Activated naive CD8-positive, alpha-beta T cell treated with anti-CD3 and anti-CD28 coated beads for 36 hours (primary cell): Measurements from ENCODE around the gene SLC28A3. TPM values are rescaled to one million over a fixed set of nuclear protein-coding genes. Genes with fewer than 3 reads are reported as not detected.
"Not testable (repeated sequence)": the region's sequence is repeated elsewhere in the genome, so short reads cannot be mapped to it uniquely, and the experiment has no call there.

ENCODE experiments used
- DNase-seq: peaks from one replicate; pipeline ENCODE4 v3.0.0; 2021
- H3K27ac Mint-ChIP-seq: one replicate; pipeline ENCODE4 v1.8.0; 2022; ENCODE audit warnings: mild to moderate bottlenecking, moderate library complexity, mixed read lengths
- H3K27me3 Mint-ChIP-seq: one replicate; pipeline ENCODE4 v1.8.0; 2022; ENCODE audit warnings: mild to moderate bottlenecking, mixed read lengths
- H3K36me3 Mint-ChIP-seq: one replicate; pipeline ENCODE4 v1.8.0; 2021; ENCODE audit warnings: mild to moderate bottlenecking, mixed read lengths
- H3K4me1 Mint-ChIP-seq: one replicate; pipeline ENCODE4 v1.8.0; 2021; ENCODE audit warnings: mixed read lengths
- H3K4me3 Mint-ChIP-seq: one replicate; pipeline ENCODE4 v1.8.0; 2022; ENCODE audit warnings: mild to moderate bottlenecking, moderate library complexity, mixed read lengths
- H3K9me3 Mint-ChIP-seq: one replicate; pipeline ENCODE4 v1.8.0; 2022; ENCODE audit warnings: mixed read lengths
- total RNA-seq, 2 experiments: library from RNA; stranded (reverse); gene quantifications; one replicate each; pipeline ENCODE4 v1.2.3, GENCODE V29; 2021

Gene SLC28A3
- total RNA-seq = under 1 TPM; 0.36 to 0.41 TPM

GRCh38 chr9:84340535-84340934, at the start of gene SLC28A3:
Gene SLC28A3 (minus strand): TSS chr9:84340758. CDS start chr9:84340633, 125 bp downstream.
- DNase-seq = no peak
- Mint-ChIP-seq H3K4me1 (no peaks in the 10 kb centered on the region), H3K4me3 (no peak within 1 kb of the TSS), H3K36me3 (no peaks in the 10 kb centered on the region), H3K27ac (no peak within 1 kb of the TSS), H3K27me3 (no peaks in the 10 kb centered on the region), H3K9me3 (no peaks in the 10 kb centered on the region)

- H3K27ac Mint-ChIP-seq = not testable (repeated sequence)
Observed at GRCh38 chr9:84390254-84390653, 49.7 kb upstream of the SLC28A3 start.

GRCh38 chr9:84387821-84388220, 47.3 kb upstream of the SLC28A3 start:
- DNase-seq = no peak
- H3K4me3 Mint-ChIP-seq = no peak overlapping the region
- no peak overlapping the region for H3K27ac Mint-ChIP-seq
- no peaks in the 10 kb centered on the region for H3K9me3 Mint-ChIP-seq
- peaks cover 7% of the 10 kb centered on the region for H3K27me3 Mint-ChIP-seq
- no peaks in the 10 kb centered on the region for H3K36me3 Mint-ChIP-seq
- no peaks in the 10 kb centered on the region for H3K4me1 Mint-ChIP-seq

More at GRCh38 chr9:84390254-84390653, 49.7 kb upstream of the SLC28A3 start:
- not testable (repeated sequence) for H3K4me3 Mint-ChIP-seq, H3K9me3 Mint-ChIP-seq, DNase-seq, H3K27me3 Mint-ChIP-seq, H3K36me3 Mint-ChIP-seq, H3K4me1 Mint-ChIP-seq

- H3K27me3 Mint-ChIP-seq = peaks cover 4% of the 10 kb centered on the region
- no peak overlapping the region for H3K27ac Mint-ChIP-seq
- DNase-seq = no peak
- H3K4me3 Mint-ChIP-seq = no peak overlapping the region
- no peaks in the 10 kb centered on the region for H3K4me1 Mint-ChIP-seq
- H3K36me3 Mint-ChIP-seq = no peaks in the 10 kb centered on the region
- H3K9me3 Mint-ChIP-seq = no peaks in the 10 kb centered on the region
Observed at GRCh38 chr9:84386753-84387152, 46.2 kb upstream of the SLC28A3 start.

- Mint-ChIP-seq H3K27ac (no peak overlapping the region), H3K4me3 (no peak overlapping the region), H3K9me3 (no peaks in the 10 kb centered on the region), H3K4me1 (no peaks in the 10 kb centered on the region), H3K27me3 (peaks cover 4% of the 10 kb centered on the region), H3K36me3 (no peaks in the 10 kb centered on the region)
- DNase-seq = no peak
Observed at GRCh38 chr9:84385386-84386040, 45.0 kb upstream of the SLC28A3 start.

- DNase-seq = no peak
- Mint-ChIP-seq H3K4me1 (no peaks in the 10 kb centered on the region), H3K27ac (no peak overlapping the region), H3K36me3 (no peaks in the 10 kb centered on the region), H3K27me3 (peaks cover 4% of the 10 kb centered on the region), H3K9me3 (no peaks in the 10 kb centered on the region), H3K4me3 (no peak overlapping the region)
Observed at GRCh38 chr9:84384617-84385016, 44.1 kb upstream of the SLC28A3 start.

- Mint-ChIP-seq H3K27ac (no peak overlapping the region), H3K4me1 (no peaks in the 10 kb centered on the region), H3K9me3 (no peaks in the 10 kb centered on the region), H3K27me3 (peaks cover 8% of the 10 kb centered on the region), H3K4me3 (no peak overlapping the region), H3K36me3 (no peaks in the 10 kb centered on the region)
- no peak for DNase-seq
Observed at GRCh38 chr9:84383178-84383577, 42.6 kb upstream of the SLC28A3 start.

GRCh38 chr9:84382720-84383119, 42.2 kb upstream of the SLC28A3 start:
- DNase-seq = no peak
- no peaks in the 10 kb centered on the region for H3K4me1 Mint-ChIP-seq
- no peak overlapping the region for H3K4me3 Mint-ChIP-seq
- no peak overlapping the region for H3K27ac Mint-ChIP-seq
- H3K36me3 Mint-ChIP-seq = no peaks in the 10 kb centered on the region
- H3K9me3 Mint-ChIP-seq = no peaks in the 10 kb centered on the region
- peaks cover 8% of the 10 kb centered on the region for H3K27me3 Mint-ChIP-seq

GRCh38 chr9:84381508-84381907, 41.0 kb upstream of the SLC28A3 start:
- no peaks in the 10 kb centered on the region for H3K36me3 Mint-ChIP-seq
- no peaks in the 10 kb centered on the region for H3K4me1 Mint-ChIP-seq
- no peak overlapping the region for H3K27ac Mint-ChIP-seq
- H3K9me3 Mint-ChIP-seq = no peaks in the 10 kb centered on the region
- H3K27me3 Mint-ChIP-seq = peaks cover 8% of the 10 kb centered on the region
- DNase-seq = no peak
- H3K4me3 Mint-ChIP-seq = no peak overlapping the region

- no peak overlapping the region for H3K27ac Mint-ChIP-seq
- H3K9me3 Mint-ChIP-seq = no peaks in the 10 kb centered on the region
- DNase-seq = no peak
- H3K36me3 Mint-ChIP-seq = no peaks in the 10 kb centered on the region
- peaks cover 8% of the 10 kb centered on the region for H3K27me3 Mint-ChIP-seq
- no peak overlapping the region for H3K4me3 Mint-ChIP-seq
- no peaks in the 10 kb centered on the region for H3K4me1 Mint-ChIP-seq
Observed at GRCh38 chr9:84379740-84380139, 39.2 kb upstream of the SLC28A3 start.

GRCh38 chr9:84375954-84376353, 35.4 kb upstream of the SLC28A3 start:
- DNase-seq = no peak
- Mint-ChIP-seq H3K4me1 (no peaks in the 10 kb centered on the region), H3K27me3 (peaks cover 9% of the 10 kb centered on the region), H3K9me3 (no peaks in the 10 kb centered on the region), H3K4me3 (no peak overlapping the region), H3K36me3 (no peaks in the 10 kb centered on the region), H3K27ac (no peak overlapping the region)

- no peak overlapping the region for H3K27ac Mint-ChIP-seq
- H3K36me3 Mint-ChIP-seq = no peaks in the 10 kb centered on the region
- no peak for DNase-seq
- no peak overlapping the region for H3K4me3 Mint-ChIP-seq
- no peaks in the 10 kb centered on the region for H3K9me3 Mint-ChIP-seq
- peaks cover 13% of the 10 kb centered on the region for H3K27me3 Mint-ChIP-seq
- no peaks in the 10 kb centered on the region for H3K4me1 Mint-ChIP-seq
Observed at GRCh38 chr9:84374516-84374915, 34.0 kb upstream of the SLC28A3 start.

GRCh38 chr9:84374013-84374412, 33.5 kb upstream of the SLC28A3 start:
- Mint-ChIP-seq H3K4me3 (no peak overlapping the region), H3K27ac (no peak overlapping the region), H3K9me3 (no peaks in the 10 kb centered on the region), H3K27me3 (peaks cover 9% of the 10 kb centered on the region), H3K36me3 (no peaks in the 10 kb centered on the region), H3K4me1 (no peaks in the 10 kb centered on the region)
- DNase-seq = no peak

- no peak overlapping the region for H3K4me3 Mint-ChIP-seq
- H3K36me3 Mint-ChIP-seq = no peaks in the 10 kb centered on the region
- H3K4me1 Mint-ChIP-seq = peaks cover 5% of the 10 kb centered on the region
- DNase-seq = no peak
- H3K27ac Mint-ChIP-seq = no peak overlapping the region
- peaks cover 9% of the 10 kb centered on the region for H3K27me3 Mint-ChIP-seq
- no peaks in the 10 kb centered on the region for H3K9me3 Mint-ChIP-seq
Observed at GRCh38 chr9:84371737-84372136, 31.2 kb upstream of the SLC28A3 start.

- DNase-seq = no peak
- H3K27me3 Mint-ChIP-seq = peaks cover 4% of the 10 kb centered on the region
- H3K4me3 Mint-ChIP-seq = no peak overlapping the region
- peaks cover 5% of the 10 kb centered on the region for H3K4me1 Mint-ChIP-seq
- no peaks in the 10 kb centered on the region for H3K36me3 Mint-ChIP-seq
- H3K27ac Mint-ChIP-seq = no peak overlapping the region
- peaks cover 4% of the 10 kb centered on the region for H3K9me3 Mint-ChIP-seq
Observed at GRCh38 chr9:84368601-84369000, 28.0 kb upstream of the SLC28A3 start.

- H3K27ac Mint-ChIP-seq, DNase-seq, H3K27me3 Mint-ChIP-seq, H3K9me3 Mint-ChIP-seq, H3K4me1 Mint-ChIP-seq, H3K4me3 Mint-ChIP-seq, H3K36me3 Mint-ChIP-seq: not testable (repeated sequence)
Observed at GRCh38 chr9:84367726-84368125, 27.2 kb upstream of the SLC28A3 start.
